Choroid plexus epithelial cell (primary cell): Measurements from ENCODE around the gene CMTM1.
"Not testable (repeated sequence)": the region's sequence is repeated elsewhere in the genome, so short reads cannot be mapped to it uniquely, and the experiment has no call there.

Experiments
- DNase-seq: peaks from one replicate; pipeline ENCODE4 v3.0.0-alpha.2; 2010; ENCODE audit warnings: low read depth
- H3K4me3 ChIP-seq: 2 replicates; pipeline ENCODE4 v1.5.1; 2011; ENCODE audit warnings: low read depth, mild to moderate bottlenecking, control low read depth, low read length, moderate library complexity
- TF ChIP-seq, protein P1 (sequence below): conservative IDR thresholded peaks from 2 replicates; pipeline ENCODE4 v1.5.1; 2011; ENCODE audit warnings: low read depth, mild to moderate bottlenecking, control low read depth, inconsistent platforms, low read length, moderate library complexity

CMTM1 gene

DNA sequence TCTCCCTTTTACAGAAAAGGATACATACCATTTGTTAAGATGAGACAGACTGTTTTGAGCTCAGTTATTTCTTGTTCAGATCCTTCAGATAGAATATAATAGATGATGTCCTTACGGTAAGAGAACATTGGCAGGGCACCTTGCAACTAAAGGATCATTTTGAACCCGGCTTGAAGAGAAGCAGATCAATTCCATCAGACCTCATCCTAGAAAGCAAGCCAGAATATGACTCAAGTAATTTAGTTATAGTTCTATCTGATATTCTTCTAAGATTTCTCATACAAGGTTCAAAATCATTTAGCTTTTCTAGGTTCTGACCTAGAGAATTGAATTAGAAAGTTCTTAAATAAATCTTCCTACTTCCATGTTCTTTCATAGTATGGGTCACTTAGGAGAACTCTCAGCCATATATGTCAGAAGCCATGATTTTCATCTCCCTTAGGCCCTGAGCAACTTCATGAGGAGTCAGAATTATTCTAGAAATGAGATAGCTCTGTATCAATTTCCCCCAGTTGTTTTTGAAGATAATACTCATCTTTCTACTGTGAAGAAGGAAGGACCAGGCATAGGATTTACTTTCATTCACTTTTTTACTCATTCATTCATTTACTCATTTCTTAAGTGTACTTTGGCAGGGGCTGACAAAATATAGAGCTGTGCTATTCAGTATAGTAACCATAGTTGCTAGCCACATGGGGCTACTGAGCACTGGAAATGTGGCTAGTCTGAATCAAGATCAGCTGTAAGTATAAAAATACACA, 2.5 kb upstream of the CMTM1 start:
- H3K4me3 ChIP-seq = no peak overlapping the region
- TF ChIP-seq, protein P1, sequence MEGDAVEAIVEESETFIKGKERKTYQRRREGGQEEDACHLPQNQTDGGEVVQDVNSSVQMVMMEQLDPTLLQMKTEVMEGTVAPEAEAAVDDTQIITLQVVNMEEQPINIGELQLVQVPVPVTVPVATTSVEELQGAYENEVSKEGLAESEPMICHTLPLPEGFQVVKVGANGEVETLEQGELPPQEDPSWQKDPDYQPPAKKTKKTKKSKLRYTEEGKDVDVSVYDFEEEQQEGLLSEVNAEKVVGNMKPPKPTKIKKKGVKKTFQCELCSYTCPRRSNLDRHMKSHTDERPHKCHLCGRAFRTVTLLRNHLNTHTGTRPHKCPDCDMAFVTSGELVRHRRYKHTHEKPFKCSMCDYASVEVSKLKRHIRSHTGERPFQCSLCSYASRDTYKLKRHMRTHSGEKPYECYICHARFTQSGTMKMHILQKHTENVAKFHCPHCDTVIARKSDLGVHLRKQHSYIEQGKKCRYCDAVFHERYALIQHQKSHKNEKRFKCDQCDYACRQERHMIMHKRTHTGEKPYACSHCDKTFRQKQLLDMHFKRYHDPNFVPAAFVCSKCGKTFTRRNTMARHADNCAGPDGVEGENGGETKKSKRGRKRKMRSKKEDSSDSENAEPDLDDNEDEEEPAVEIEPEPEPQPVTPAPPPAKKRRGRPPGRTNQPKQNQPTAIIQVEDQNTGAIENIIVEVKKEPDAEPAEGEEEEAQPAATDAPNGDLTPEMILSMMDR = no peak
- DNase-seq = no peak

DNA sequence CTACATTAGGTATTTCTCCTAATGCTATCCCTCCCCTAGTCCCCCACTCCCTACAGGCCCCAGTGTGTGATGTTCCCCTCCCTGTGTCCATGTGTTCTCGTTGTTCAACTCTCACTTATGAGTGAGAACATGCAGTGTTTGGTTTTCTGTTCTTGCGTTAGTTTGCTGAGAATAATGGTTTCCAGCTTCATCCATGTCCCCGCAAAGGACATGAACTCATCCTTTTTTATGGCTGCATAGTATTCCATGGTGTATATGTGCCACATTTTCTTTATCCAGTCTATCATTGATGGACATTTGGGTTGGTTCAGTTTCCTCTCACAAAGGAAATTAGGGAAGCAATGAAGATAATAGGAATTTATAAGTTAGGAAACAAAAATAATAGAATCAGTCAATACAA, 1.0 kb downstream of the CMTM1 start:
- not testable (repeated sequence) for DNase-seq, H3K4me3 ChIP-seq

DNA sequence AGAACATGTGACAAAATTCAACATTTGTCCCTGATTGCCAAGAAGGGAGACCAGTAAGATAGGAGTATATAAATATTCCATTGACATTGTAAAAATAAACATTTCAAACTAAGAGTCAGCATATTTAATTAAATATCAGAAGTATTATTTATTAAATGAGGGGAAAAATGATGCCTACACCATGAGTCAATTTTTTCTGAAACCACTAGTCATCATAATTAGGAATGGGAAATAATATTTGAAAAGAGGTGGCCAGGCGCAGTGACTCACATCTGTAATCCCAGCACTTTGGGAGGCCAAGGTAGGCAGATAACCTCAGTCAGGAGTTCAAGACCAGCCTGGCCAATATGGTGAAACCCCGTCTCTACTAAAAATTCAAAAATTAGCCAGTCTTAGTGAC, 2.1 kb downstream of the CMTM1 start:
- no peak overlapping the region for H3K4me3 ChIP-seq
- peak; percentile 49 for DNase-seq
- TF ChIP-seq, protein P1 = no peak

DNA sequence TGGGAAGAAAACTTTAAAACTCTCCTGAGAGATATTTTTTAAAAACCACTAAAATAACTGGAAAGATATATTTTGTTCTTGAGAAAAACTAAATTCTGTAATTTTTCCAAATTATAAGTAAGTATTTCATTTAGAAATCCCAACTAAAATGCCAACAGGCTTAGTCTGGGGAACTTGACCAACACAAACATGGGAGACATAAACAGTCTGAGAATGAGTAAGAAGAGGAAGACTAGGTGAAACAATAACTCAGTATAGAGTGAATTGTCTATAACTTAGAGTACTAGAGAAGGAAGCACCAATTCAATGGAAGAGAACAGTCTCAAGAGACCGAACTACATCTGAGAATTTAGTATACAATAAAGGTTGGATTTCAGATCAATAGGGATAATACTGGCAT, 2.9 kb downstream of the CMTM1 start:
- DNase-seq = peak; percentile 69
- TF ChIP-seq, protein P1 = no peak
- no peak overlapping the region for H3K4me3 ChIP-seq

DNA sequence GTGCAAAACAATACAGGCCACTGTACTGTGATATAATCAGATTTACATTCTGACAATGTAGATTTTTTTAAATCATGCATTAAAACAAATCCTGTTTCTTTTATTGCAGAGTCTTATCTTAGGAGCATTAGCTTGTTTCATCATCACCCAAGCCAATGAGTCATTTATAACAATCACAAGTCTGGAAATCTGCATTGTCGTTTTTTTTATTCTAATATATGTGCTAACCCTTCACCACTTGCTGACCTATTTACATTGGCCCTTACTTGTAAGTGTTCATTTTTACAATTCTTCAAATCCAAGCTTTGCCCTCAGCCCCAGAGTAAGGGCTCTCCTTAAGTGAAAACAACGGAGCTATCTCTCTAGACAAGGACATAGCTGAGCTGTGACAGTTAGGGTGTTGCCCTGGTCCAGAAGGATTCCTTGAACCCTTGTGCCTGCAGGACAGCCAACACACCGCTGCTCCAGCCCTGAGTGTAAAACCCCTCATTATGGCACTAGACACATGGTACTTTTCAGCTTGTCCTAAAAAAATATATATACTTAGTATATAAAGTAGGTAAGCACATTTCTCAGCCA, 3.7 kb downstream of the CMTM1 start:
- TF ChIP-seq, protein P1 = no peak
- peak; percentile 74 for DNase-seq
- H3K4me3 ChIP-seq = no peak overlapping the region

DNA sequence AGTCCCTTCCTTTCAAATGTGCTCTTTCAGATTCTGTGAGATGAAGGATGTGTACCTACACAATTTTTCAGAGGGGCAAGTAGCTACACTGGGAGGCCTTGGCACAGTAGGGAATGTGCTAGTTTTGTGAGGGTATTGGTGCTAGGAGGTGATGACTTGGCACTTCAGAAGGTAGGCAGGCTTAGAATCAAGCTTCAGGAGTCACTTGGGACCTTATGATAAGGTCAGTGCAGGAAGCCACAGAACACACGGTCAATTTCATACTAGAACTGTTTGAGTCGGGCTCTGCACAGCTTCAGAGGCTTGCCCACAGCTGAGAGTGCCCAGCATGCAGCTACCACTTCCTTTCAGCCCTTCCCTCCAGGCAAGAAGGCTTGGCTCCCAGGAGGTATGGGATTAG, 6.1 kb downstream of the CMTM1 start:
- H3K4me3 ChIP-seq = no peak overlapping the region
- no peak for DNase-seq
- TF ChIP-seq, protein P1 = no peak

DNA sequence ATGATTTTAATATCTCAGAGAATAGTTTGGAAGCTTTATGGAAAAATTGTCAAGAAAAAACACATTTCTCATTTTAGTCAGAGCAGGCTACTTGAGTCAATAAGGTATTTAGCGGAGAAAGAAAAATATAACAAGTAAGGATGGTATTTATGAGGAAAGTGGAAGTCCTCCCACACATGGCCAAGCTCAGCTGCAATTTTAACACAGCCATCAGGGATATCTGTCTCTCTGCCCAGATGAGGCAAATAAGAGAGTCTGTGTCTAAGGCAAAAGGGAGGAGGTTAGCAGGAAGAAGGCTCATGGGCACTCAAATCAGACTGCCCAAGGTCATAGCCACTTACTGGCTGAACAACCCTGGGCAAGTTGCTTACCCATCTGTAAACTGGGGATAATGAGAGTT, 7.8 kb downstream of the CMTM1 start:
- TF ChIP-seq, protein P1 = no peak
- DNase-seq = no peak
- H3K4me3 ChIP-seq = no peak overlapping the region
